SK-N-SH (cell line): ENCODE results near the gene GADD45B. TPM values are rescaled to one million over a fixed set of nuclear protein-coding genes. Genes with fewer than 3 reads are reported as not detected.
"Not testable (repeated sequence)": the region's sequence is repeated elsewhere in the genome, so short reads cannot be mapped to it uniquely, and the experiment has no call there.

Source experiments
- CTCF ChIA-PET: fragments of 300-600, 350-600 bp; formaldehyde crosslinking; extraction: SDS; loops from one replicate; lab custom pipeline; 2021; lab: Yijun Ruan, JAX
- POLR2A ChIA-PET: fragments of 350-600 bp; sonication (Branson Sonifier 250); formaldehyde crosslinking; extraction: SDS; loops from one replicate; lab custom pipeline; 2020; ENCODE audit warnings: antibody characterized with exemption, inconsistent platforms; lab: Yijun Ruan, JAX
- DNase-seq: peaks from one replicate; pipeline ENCODE4 v3.0.0; 2012
- H2AFZ ChIP-seq: fragments of 200-600 bp; sonication (generic); 2 replicates; pipeline ENCODE4 v1.8.1; 2016; ENCODE audit warnings: antibody characterized with exemption, mild to moderate bottlenecking, low read depth
- H3F3A ChIP-seq: fragments of 200-600 bp; sonication (generic); replicated peaks from 2 replicates; pipeline ENCODE3; 2016; ENCODE audit warnings: antibody characterized with exemption, mild to moderate bottlenecking; ENCODE audit not compliant: insufficient read depth
- H3K27ac ChIP-seq, 2 experiments: fragments of 200-500 bp in 1 of 2; fragments of 200-600 bp in 1 of 2; sonication (Bioruptor generic) in 1 of 2; sonication (generic), shearing (Covaris generic) in 1 of 2; 2 replicates each; pipeline versions ENCODE4 v1.5.1 to v1.6.1; 2014 to 2016; ENCODE audit warnings: low read depth in 2 of 2, inconsistent platforms in 1 of 2, low read length in 1 of 2, mild to moderate bottlenecking in 1 of 2, mixed read lengths in 1 of 2
- H3K27me3 ChIP-seq: fragments of 200-600 bp; sonication (generic), shearing (Covaris generic); 2 replicates; pipeline ENCODE4 v1.6.1; 2016; ENCODE audit warnings: mixed run types; ENCODE audit not compliant: insufficient read depth
- H3K36me3 ChIP-seq, 2 experiments: fragments of 200-500 bp in 1 of 2; fragments of 200-600 bp in 1 of 2; sonication (Bioruptor generic) in 1 of 2; sonication (generic) in 1 of 2; replicated peaks in 1 of 2; 2 replicates each; pipeline versions ENCODE3 to v1.5.1; 2014 to 2016; ENCODE audit warnings: low read length in 1 of 2, mild to moderate bottlenecking in 1 of 2; ENCODE audit not compliant: insufficient read depth in 2 of 2, control insufficient read depth in 1 of 2
- H3K4me1 ChIP-seq, 2 experiments: fragments of 200-500 bp in 1 of 2; fragments of 200-600 bp in 1 of 2; sonication (Bioruptor generic) in 1 of 2; sonication (generic), shearing (Covaris generic) in 1 of 2; 2 replicates each; pipeline versions ENCODE4 v1.5.1 to v1.6.1; 2014 to 2016; ENCODE audit warnings: low read depth in 1 of 2, low read length in 1 of 2, mixed run types in 1 of 2; ENCODE audit not compliant: insufficient read depth in 2 of 2, control insufficient read depth in 1 of 2
- H3K4me2 ChIP-seq: fragments of 200-600 bp; sonication (generic), shearing (Covaris generic); 2 replicates; pipeline ENCODE4 v1.6.1; 2017; ENCODE audit warnings: mixed run types
- H3K4me3 ChIP-seq, 2 experiments: fragments of 200-500 bp in 1 of 2; fragments of 200-600 bp in 1 of 2; sonication (Bioruptor generic) in 1 of 2; sonication (generic), shearing (Covaris generic) in 1 of 2; 2 replicates each; pipeline versions ENCODE4 v1.5.1 to v1.8.1; 2014 to 2016; ENCODE audit warnings: low read depth in 2 of 2, inconsistent platforms in 1 of 2, low read length in 1 of 2, mild to moderate bottlenecking in 1 of 2, mixed read lengths in 1 of 2, moderate library complexity in 1 of 2
- H3K79me2 ChIP-seq: fragments of 200-600 bp; sonication (generic); 2 replicates; pipeline ENCODE4 v1.8.1; 2017; ENCODE audit warnings: mild to moderate bottlenecking; ENCODE audit not compliant: insufficient read depth
- H3K9ac ChIP-seq: fragments of 200-600 bp; sonication (generic); 2 replicates; pipeline ENCODE4 v1.6.1; 2017; ENCODE audit warnings: mixed run types
- H3K9me2 ChIP-seq: fragments of 200-600 bp; sonication (generic); 2 replicates; pipeline ENCODE4 v1.6.1; 2017; ENCODE audit warnings: mixed run types
- H3K9me3 ChIP-seq: fragments of 200-600 bp; sonication (generic); 2 replicates; pipeline ENCODE4 v1.6.1; 2017; ENCODE audit warnings: mixed run types, mild to moderate bottlenecking, moderate library complexity
- H4K20me1 ChIP-seq: fragments of 200-600 bp; sonication (generic); 2 replicates; pipeline ENCODE4 v1.6.1; 2017; ENCODE audit warnings: mild to moderate bottlenecking, mixed run types; ENCODE audit not compliant: insufficient read depth
- CHD2 ChIP-seq: fragments of 150-350 bp; IDR thresholded peaks from 2 replicates; pipeline ENCODE4 v1.6.1; 2018; ENCODE audit warnings: low read length; ENCODE audit not compliant: partially characterized antibody
- EP300 ChIP-seq, 2 experiments: IDR thresholded peaks; 2 replicates each; pipeline versions ENCODE4 v1.4.0 to v1.6.1; 2012; ENCODE audit warnings: borderline replicate concordance in 1 of 2, low read depth in 1 of 2, low read length in 1 of 2
- FOSL2 ChIP-seq: IDR thresholded peaks from 2 replicates; pipeline ENCODE4 v1.4.0; 2012; ENCODE audit warnings: low read depth, mild to moderate bottlenecking, moderate library complexity, borderline replicate concordance
- MEF2A ChIP-seq: IDR thresholded peaks from 2 replicates; pipeline ENCODE4 v1.4.0; 2012; ENCODE audit warnings: low read depth, borderline replicate concordance
- MXI1 ChIP-seq: IDR thresholded peaks from 2 replicates; pipeline ENCODE4 v1.6.1; 2012; ENCODE audit warnings: mild to moderate bottlenecking, low read depth, low read length, improper control_type of control experiment
- NRF1 ChIP-seq: IDR thresholded peaks from 2 replicates; pipeline ENCODE4 v1.6.1; 2012; ENCODE audit warnings: low read depth, mild to moderate bottlenecking, low read length
- RFX5 ChIP-seq: IDR thresholded peaks from 2 replicates; pipeline ENCODE4 v1.6.1; 2012; ENCODE audit warnings: mild to moderate bottlenecking, improper control_type of control experiment, low read length
- RXRA ChIP-seq: IDR thresholded peaks from 2 replicates; pipeline ENCODE4 v1.4.0; 2012; ENCODE audit warnings: low read depth, mild to moderate bottlenecking, borderline replicate concordance
- TCF12 ChIP-seq: IDR thresholded peaks from 2 replicates; pipeline ENCODE4 v1.4.0; 2012
- TEAD4 ChIP-seq: IDR thresholded peaks from 2 replicates; pipeline ENCODE4 v1.4.0; 2012; ENCODE audit warnings: mild to moderate bottlenecking, borderline replicate concordance; ENCODE audit not compliant: insufficient read depth
- YY1 ChIP-seq: IDR thresholded peaks from 2 replicates; pipeline ENCODE4 v1.4.0; 2012; ENCODE audit warnings: low read depth, mild to moderate bottlenecking
- whole genome bisulfite sequencing: methylation state at CpG from one replicate; pipeline ENCODE4 v1.1.6; 2017; ENCODE audit warnings: low lambda C conversion rate; 5-methylcytosine and 5-hydroxymethylcytosine counted together
- polyA plus RNA-seq, 3 experiments: library from polyadenylated mRNA; depleted of rRNA; stranded (reverse); fragments of >200 nt; gene quantifications; 2 replicates each; pipeline ENCODE4 v1.2.3, GENCODE V29; 2012
- TF ChIP-seq, protein P1 (sequence below): IDR thresholded peaks from 2 replicates; pipeline ENCODE4 v1.4.0; 2012; ENCODE audit warnings: low read depth

The GADD45B gene
- polyA plus RNA-seq, 1 of the 3 experiments (the other 2 are of a cell fraction) = 67.6 TPM

DNA sequence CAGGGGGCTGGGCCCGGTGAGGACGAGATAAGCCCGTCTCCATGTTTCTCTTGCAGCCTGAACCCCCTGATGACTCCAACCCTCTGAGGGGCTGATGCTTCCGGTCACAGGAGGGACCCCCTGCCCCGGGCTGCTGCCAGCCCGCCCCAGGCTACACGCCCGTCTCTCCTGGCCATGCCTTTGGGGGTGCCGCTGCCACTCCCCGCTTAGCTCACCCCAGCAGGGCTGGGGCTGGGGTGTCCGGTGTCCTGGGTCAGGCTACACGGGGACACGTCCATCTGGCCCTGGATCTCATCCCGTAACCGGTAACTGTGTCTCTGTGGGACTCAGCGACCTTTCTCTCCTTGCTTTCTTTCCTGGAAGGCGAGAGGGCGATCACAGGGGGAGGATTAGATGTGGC is 40.8 kb downstream of the GADD45B start (continued):
- TF ChIP-seq CHD2 (no peak), TCF12 (no peak), FOSL2 (no peak)
- TF ChIP-seq, all 33 proteins: peak for 0

DNA sequence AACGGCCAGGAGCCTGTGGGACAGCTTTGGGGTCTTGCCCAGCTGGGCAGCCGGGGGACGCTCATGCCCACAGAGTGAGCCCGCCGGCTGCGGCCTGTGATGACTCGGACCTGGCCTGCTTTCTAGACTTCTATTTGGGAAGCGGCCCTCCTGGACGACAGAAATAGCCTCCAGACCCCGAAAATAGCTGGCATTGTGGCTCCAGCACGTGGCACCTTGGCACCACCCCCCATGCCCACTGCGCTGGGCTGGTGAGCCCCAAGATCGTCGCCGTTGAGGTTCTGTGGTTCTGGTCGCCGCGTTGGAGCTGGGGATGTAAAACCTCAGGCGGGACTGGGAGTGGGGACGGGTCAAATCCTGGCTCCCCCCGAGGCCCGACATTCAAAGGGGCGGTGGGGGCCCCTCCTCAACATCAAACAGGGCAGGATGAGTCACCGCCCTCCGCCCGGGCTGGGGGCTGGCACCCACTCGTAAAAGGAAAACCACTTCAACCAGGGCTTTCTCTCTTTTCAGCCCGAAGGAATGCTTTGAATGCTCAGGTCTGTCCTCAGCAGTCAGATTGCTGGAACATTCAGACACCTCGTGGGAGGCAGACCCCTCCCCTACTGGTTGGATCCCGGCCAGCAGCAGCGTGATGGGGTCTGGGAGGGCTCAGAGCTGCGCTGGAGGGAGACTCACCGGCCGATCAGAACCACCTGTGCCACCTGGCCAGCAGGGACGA is 42.1 kb downstream of the GADD45B start:
- no peak for TF ChIP-seq NRF1
- TF ChIP-seq TCF12 = no peak
- no peak for TF ChIP-seq MEF2A
- no peak for TF ChIP-seq EP300 (IDR thresholded peaks at IDR 0.05; ENCODE audit: borderline replicate concordance in 1 of 2, low read depth in 1 of 2, low read length in 1 of 2)
- no peak for TF ChIP-seq MXI1
- TF ChIP-seq RXRA = no peak
- TF ChIP-seq, protein P1, sequence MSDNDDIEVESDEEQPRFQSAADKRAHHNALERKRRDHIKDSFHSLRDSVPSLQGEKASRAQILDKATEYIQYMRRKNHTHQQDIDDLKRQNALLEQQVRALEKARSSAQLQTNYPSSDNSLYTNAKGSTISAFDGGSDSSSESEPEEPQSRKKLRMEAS = no peak
- no peak for TF ChIP-seq RFX5
- no peak for TF ChIP-seq YY1
- no peak for TF ChIP-seq TEAD4
- Histone ChIP-seq H3K36me3 (no peaks in the 10 kb centered on the region), H3K9me2 (no peaks in the 10 kb centered on the region), H3K27me3 (no peaks in the 10 kb centered on the region), H3K79me2 (no peaks in the 10 kb centered on the region), H3K9me3 (no peaks in the 10 kb centered on the region), H3K4me2 (no peak overlapping the region), H3K27ac (no peak overlapping the region), H3K4me3 (no peak overlapping the region), H3K4me1 (no peaks in the 10 kb centered on the region), H4K20me1 (no peaks in the 10 kb centered on the region), H3K9ac (no peak overlapping the region), H3F3A (peaks cover 2% of the 10 kb centered on the region), H2AFZ (no peak overlapping the region)
- DNase-seq = no peak
- POLR2A ChIA-PET = no interaction called here
- CTCF ChIA-PET = no interaction called here
- WGBS = 63% methylated on average over 21 of the region's 35 CpGs

DNA sequence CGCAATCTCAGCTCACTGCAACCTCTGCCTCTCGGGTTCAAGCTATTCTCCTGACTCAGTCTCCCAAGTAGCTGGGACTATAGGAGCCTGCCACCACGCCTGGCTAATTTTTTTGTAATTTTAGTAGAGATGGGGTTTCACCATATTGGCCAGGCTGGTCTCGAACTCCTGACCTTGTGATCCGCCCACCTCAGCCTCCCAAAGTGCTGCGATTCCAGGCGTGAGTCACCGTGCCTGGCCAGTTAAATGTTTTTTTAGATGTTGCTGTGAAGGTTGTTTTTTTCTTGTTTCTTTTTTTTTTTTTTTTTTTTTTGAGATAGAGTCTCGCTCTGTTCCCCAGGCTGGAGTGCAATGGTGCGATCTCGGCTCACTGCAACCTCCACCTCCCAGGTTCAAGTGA is 42.9 kb downstream of the GADD45B start:
- H3K27ac ChIP-seq, DNase-seq, H3K9ac ChIP-seq, H3K4me2 ChIP-seq, H2AFZ ChIP-seq, H3K4me1 ChIP-seq, H3K27me3 ChIP-seq, CTCF ChIA-PET, H3K9me3 ChIP-seq, H3K79me2 ChIP-seq, H4K20me1 ChIP-seq, H3K36me3 ChIP-seq, H3K4me3 ChIP-seq, H3K9me2 ChIP-seq, POLR2A ChIA-PET: not testable (repeated sequence)
- WGBS = 87% methylated on average over 11 of the region's 11 CpGs
- H3F3A ChIP-seq = peaks cover 10% of the 10 kb centered on the region
